ENCODE measurements around the gene APOE. TPM values are rescaled to one million over a fixed set of nuclear protein-coding genes. Genes with fewer than 3 reads are reported as not detected.
A peak's percentile ranks its signal among the peaks of the same experiment; 100 is the strongest.

The APOE gene
- total and polyA plus RNA-seq, 2 of the 13 experiments (the other 11 are each of a cell fraction or from before 2014, with no cell fraction given) = 1,328 to 1,470 TPM

DNA sequence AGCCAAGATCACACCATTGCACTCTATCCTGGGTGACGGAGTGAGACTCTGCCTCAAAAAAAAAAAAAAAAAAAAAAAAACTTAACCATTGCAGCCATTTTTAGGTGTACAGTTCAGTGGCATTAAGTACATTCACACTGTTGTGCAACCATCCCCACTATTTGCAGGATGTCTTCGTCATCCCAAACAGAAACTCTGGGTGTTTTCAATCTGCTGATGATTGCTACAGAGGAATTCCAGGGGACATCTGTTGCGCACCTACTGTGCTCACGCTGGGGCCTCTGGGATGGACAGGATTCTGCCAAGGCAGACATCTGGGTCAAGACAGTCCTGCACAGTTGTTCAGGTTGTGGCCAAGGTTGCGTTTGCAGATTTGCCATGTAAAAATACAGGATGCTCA lies 34.1 kb downstream of the APOE start (continued):
- TF ChIP-seq AHDC1 (CRISPR knock-in tag; IDR thresholded peaks at IDR 0.05; ENCODE audit: borderline replicate concordance) (no peak), SKI (IDR thresholded peaks at IDR 0.05; ENCODE audit: partially characterized antibody) (peak; percentile 17), TIGD3 (CRISPR knock-in tag; IDR thresholded peaks at IDR 0.05; ENCODE audit: borderline replicate concordance) (no peak), ATAD3A (CRISPR knock-in tag; IDR thresholded peaks at IDR 0.05) (no peak), MAFK (conservative IDR thresholded peaks at IDR 0.05 in 1 of 2, IDR thresholded peaks at IDR 0.05 in 1 of 2; ENCODE audit: low read length in 2 of 2) (no peak), ZKSCAN1 (IDR thresholded peaks at IDR 0.05; ENCODE audit: low read length) (peak; percentile 98), ZNF354B (CRISPR knock-in tag; IDR thresholded peaks at IDR 0.05) (no peak), FOXK1 (CRISPR knock-in tag; IDR thresholded peaks at IDR 0.05; ENCODE audit: borderline replicate concordance, low read depth) (peak; percentile 77; the same call in 1 of the 2 replicates), HNF1B (CRISPR knock-in tag; IDR thresholded peaks at IDR 0.05) (0 out of 2 replicates have a peak, but pooled peaks have one; percentile 18), MATR3 (CRISPR knock-in tag; IDR thresholded peaks at IDR 0.05) (no peak), FOXA3 (CRISPR knock-in tag; IDR thresholded peaks at IDR 0.05) (peak; percentile 48; the same call in 1 of the 2 replicates), KDM3A (CRISPR knock-in tag; IDR thresholded peaks at IDR 0.05; ENCODE audit: low read depth) (no peak), CREB1 (IDR thresholded peaks at IDR 0.05) (no peak), CREB1 (CRISPR knock-in tag; IDR thresholded peaks at IDR 0.05) (peak; percentile 76), MED1 (CRISPR knock-in tag; IDR thresholded peaks at IDR 0.05) (peak; percentile 73; the same call in 1 of the 2 replicates), ZNF281 (CRISPR knock-in tag; IDR thresholded peaks at IDR 0.05; ENCODE audit: borderline replicate concordance) (peak; percentile 44; the same call in 1 of the 2 replicates), HDAC2 (CRISPR knock-in tag; IDR thresholded peaks at IDR 0.05) (peak; percentile 61; the same call in 1 of the 2 replicates), NFYB (CRISPR knock-in tag; IDR thresholded peaks at IDR 0.05) (no peak)
- TF ChIP-seq, protein P1, sequence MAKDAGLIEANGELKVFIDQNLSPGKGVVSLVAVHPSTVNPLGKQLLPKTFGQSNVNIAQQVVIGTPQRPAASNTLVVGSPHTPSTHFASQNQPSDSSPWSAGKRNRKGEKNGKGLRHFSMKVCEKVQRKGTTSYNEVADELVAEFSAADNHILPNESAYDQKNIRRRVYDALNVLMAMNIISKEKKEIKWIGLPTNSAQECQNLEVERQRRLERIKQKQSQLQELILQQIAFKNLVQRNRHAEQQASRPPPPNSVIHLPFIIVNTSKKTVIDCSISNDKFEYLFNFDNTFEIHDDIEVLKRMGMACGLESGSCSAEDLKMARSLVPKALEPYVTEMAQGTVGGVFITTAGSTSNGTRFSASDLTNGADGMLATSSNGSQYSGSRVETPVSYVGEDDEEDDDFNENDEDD (CRISPR knock-in tag; IDR thresholded peaks at IDR 0.05; ENCODE audit: borderline replicate concordance) = no peak

All from HepG2 (cell line).